HG02852 (cell line): ENCODE data around the gene TRPV6.

ENCODE experiments used
- ATAC-seq: cut with Tn5 transposase; IDR thresholded peaks from one replicate; pipeline ENCODE4 v1.9.1; 2021; ENCODE audit warnings: mild to moderate bottlenecking, moderate library complexity; ENCODE audit not compliant: unreplicated experiment

Gene TRPV6

DNA sequence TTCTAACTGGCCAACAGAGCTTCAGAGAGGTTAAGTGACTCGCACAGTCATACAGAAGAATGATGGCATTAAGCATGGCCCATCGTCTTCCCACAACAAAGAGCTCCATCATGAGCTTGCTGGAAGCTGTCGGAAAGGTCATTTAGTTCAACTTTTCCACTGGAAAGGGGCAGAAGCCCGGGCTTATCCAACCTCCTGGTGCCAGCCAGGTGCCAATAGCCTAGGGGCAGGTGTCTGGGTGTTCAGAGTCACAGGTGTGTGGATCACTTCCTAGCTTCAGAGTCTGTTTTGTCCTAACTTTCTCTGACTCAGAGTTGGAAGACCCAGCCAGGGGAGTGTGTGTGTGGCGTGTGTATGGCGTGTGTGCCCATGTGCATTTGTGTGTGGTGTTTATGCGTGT, 1.3 kb upstream of the TRPV6 start:
- ATAC-seq, result no peak

- ATAC-seq, result no peak
These were observed 1.3 kb downstream of the TRPV6 start for GRCh38 chr7:142884286-142884640.

DNA sequence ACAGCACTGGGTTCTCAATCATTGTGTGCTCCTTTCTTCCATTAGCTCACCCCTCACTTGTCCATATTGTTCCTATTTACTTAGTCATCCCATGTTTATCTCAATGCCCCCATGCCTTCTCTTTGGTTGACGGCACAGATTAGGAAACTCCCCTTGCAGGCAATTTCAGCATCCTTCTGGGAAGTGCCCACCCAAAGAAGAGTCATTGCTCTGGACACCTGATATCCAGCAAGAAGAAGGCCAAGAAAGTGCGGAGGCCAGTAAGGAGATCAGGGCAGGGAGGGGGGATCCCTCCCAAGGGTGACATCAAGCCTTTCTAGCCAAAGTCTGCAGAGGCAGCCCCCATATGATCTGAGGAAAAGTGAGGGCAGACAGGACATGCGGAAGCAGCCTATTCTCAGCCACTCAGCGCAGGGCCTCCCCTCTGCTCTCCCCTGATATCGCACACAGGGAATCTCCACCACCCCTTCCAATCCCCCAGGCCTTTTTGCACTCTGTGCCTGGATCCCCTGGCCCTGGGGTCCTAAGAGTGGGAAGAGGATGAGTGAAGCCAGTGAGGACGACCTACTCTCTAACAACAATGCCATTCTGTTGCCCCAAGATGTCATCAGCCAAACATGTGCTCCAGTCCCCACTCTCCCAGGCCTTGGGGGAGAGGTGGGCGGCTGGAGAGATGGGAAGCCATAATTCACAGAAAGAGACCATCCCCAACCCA, 1.8 kb downstream of the TRPV6 start:
- no peak for ATAC-seq

GRCh38 chr7:142883145-142883544, 2.4 kb downstream of the TRPV6 start:
- ATAC-seq, result no peak

- ATAC-seq, result no peak
These were observed 3.2 kb downstream of the TRPV6 start for GRCh38 chr7:142882338-142882678.

DNA sequence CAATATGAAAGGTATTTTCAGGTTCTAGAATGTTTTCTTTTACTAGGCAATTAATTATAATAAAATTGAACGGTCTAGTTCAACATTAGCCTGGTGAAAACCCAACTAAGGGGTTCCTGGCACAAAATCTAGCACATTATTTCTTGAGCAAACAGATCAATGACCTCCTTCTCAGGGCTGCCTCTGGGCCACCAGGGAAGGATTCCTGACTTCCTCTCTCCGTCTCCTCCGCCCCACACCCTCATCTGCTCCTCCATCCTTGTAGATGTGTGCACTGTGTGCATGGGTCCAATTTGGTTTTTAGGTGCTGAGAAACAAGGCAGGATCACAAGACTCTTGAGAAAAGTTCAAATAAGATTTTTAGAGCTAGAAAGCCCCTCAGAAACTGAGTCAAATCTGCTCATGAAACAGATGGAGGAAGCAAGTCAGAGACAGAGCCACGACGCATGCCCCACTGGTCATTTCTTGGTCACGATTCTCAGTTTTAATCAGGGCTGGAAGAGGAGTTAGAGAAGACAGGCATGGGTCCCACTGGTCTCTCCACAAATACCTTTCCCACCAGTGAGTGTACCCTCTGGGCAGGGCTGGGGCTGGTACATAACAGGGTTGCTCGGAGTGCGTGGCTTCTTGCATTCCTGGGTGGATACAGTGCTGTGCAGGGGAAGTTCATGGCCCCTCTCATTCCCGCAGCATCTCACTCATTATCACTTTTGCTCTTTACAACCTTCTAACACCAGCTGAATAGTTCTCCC, 3.8 kb downstream of the TRPV6 start:
- ATAC-seq, result peak; percentile 70

- peak; percentile 45 for ATAC-seq
These were observed 4.6 kb downstream of the TRPV6 start for GRCh38 chr7:142880876-142881505.

GRCh38 chr7:142879060-142879459, 6.5 kb downstream of the TRPV6 start:
- ATAC-seq, result no peak

DNA sequence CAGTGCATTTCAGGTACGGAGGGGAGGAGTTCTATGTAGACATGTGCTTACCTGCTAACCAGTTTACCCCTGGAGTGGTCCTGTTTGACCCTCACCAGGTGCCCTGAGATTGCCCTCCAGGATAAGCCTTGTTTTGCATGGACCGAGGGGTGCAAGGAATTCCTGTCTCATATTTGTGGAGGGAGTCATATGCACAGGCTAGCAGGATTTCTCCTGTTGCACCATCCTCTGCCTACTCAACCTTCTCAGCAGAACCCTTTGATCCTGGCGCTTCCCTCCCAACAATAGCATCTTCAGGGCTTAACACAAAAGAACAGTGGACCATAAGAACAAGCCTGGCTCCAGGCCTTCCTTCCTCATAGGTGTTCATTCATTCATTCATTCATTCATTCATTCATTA, 7.2 kb downstream of the TRPV6 start:
- no peak for ATAC-seq

GRCh38 chr7:142876991-142877910, 8.3 kb downstream of the TRPV6 start:
- ATAC-seq, result no peak

- no peak for ATAC-seq
These were observed 9.1 kb downstream of the TRPV6 start for GRCh38 chr7:142876236-142876960.

- ATAC-seq, result no peak
These were observed 10.1 kb downstream of the TRPV6 start for GRCh38 chr7:142875456-142875855.

GRCh38 chr7:142874837-142875236, 10.7 kb downstream of the TRPV6 start:
- no peak for ATAC-seq

DNA sequence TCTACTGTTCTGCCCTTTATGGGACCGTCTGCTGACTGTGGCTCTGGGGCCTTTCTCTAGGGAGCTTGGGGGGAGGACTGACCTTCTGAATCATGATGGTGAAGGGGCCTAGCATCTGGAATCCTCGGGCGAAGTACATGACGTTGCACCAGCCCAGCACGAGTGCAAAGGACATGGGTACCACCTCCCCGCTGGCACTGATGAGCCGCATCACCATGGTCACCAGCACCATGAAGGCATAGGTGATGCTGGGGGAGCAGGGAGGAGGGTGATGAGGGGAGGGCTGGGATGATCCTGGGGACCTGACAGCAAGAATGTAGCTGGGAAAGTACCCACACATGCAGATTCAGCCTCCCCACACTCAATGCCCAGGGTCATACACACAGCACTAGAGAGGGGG, 11.1 kb downstream of the TRPV6 start:
- ATAC-seq, result no peak

DNA sequence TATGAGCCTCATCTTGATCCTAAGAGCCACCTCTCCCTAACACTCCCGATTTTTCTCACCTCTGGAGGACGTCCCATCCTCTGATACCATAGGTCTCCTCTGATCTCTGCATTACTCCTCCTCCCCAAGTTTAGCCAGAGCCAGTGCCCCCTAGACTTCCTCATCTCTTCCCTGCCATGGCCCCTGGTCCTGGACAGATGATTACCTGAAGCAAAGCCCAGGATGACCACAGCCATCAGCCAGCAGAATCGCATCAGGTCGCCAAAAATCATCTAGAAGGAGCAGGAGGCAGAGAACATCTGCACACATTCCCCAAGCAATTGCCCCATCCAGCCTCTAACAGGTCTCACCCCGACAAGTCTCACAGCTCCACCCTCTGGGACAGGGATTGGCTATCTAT, 11.7 kb downstream of the TRPV6 start:
- ATAC-seq, result no peak

GRCh38 chr7:142873281-142873784, 12.2 kb downstream of the TRPV6 start:
- ATAC-seq, result peak; percentile 76

DNA sequence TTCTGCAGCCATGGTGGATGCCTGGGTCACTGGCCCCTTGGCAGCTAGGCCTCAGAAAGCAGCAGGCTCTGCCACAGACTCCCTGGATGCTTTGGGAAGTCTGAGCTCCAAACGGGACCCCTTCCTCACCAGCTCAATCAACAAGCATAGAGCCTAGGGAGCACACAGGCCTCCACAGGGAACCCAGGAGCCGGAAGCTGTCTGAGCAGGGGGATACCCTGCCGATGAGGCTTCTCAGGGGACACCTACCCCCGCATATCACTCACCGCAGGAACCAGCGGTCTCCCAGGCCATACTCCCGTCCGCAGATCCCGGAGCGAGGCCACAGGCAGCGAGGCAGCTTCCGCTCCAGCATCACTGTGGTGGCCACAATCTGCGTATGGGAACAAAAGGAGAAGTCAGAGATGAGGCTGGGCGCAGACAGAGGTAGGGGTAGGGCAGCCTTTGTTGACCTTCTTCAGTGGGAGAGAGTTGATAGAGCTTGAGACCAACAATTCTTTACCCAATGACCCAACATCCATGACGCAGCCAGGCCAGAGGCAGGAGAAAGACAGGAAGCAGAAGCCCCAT, 13.4 kb downstream of the TRPV6 start:
- ATAC-seq, result no peak

GRCh38 chr7:142871260-142872105, 14.1 kb downstream of the TRPV6 start:
- no peak for ATAC-seq
